Neural cell (in vitro differentiated cells): ENCODE results near the gene PUS7. TPM values are rescaled to one million over a fixed set of nuclear protein-coding genes. Genes with fewer than 3 reads are reported as not detected.

Source experiments
- H2AFZ ChIP-seq: fragments of 200-600, 300-800 bp; sonication (generic), shearing (Covaris generic); 2 replicates; pipeline ENCODE4 v1.6.0; 2014; ENCODE audit warnings: low read depth, mild to moderate bottlenecking, antibody characterized with exemption, low read length, moderate library complexity
- H3F3A ChIP-seq: fragments of 200-600 bp; shearing (Covaris generic); 2 replicates; pipeline ENCODE4 v1.6.1; 2016; ENCODE audit warnings: mild to moderate bottlenecking, moderate library complexity, mixed read lengths, antibody characterized with exemption, low read length; ENCODE audit not compliant: insufficient read depth, poor library complexity, severe bottlenecking
- H3K27ac ChIP-seq: fragments of 200-600, 300-800 bp; sonication (generic), shearing (Covaris generic); 2 replicates; pipeline ENCODE4 v1.5.1; 2014; ENCODE audit warnings: mild to moderate bottlenecking, low read length, moderate library complexity
- H3K27me3 ChIP-seq: fragments of 300-800, 200-600 bp; sonication (generic), shearing (Covaris generic); 2 replicates; pipeline ENCODE4 v1.6.0; 2014; ENCODE audit warnings: mild to moderate bottlenecking, low read depth, low read length, moderate library complexity; ENCODE audit not compliant: insufficient read depth
- H3K36me3 ChIP-seq: fragments of 300-800, 200-600 bp; sonication (generic), shearing (Covaris generic); 2 replicates; pipeline ENCODE4 v1.5.1; 2014; ENCODE audit warnings: mild to moderate bottlenecking, antibody characterized with exemption, low read length, moderate library complexity; ENCODE audit not compliant: insufficient read depth
- H3K4me2 ChIP-seq: fragments of 300-800, 200-600 bp; sonication (generic), shearing (Covaris generic); 2 replicates; pipeline ENCODE4 v1.6.0; 2014; ENCODE audit warnings: mild to moderate bottlenecking, low read length
- H3K4me3 ChIP-seq: fragments of 300-800, 200-600 bp; sonication (generic), shearing (Covaris generic); 2 replicates; pipeline ENCODE4 v1.5.1; 2014; ENCODE audit warnings: mild to moderate bottlenecking, low read length, moderate library complexity
- H3K79me2 ChIP-seq: fragments of 200-600 bp; shearing (Covaris generic); replicated peaks from 2 replicates; pipeline ENCODE4 v1.6.0; 2014; ENCODE audit warnings: mild to moderate bottlenecking, low read length, moderate library complexity; ENCODE audit not compliant: insufficient read depth
- H3K9ac ChIP-seq: fragments of 300-800, 200-600 bp; sonication (generic), shearing (Covaris generic); 2 replicates; pipeline ENCODE4 v1.6.1; 2016; ENCODE audit warnings: mild to moderate bottlenecking, low read length, mixed read lengths
- H3K9me2 ChIP-seq: fragments of 200-600 bp; shearing (Covaris generic); 2 replicates; pipeline ENCODE4 v1.6.1; 2016; ENCODE audit warnings: mild to moderate bottlenecking, low read length, mixed read lengths; ENCODE audit not compliant: insufficient read depth
- H3K9me3 ChIP-seq: fragments of 200-600, 300-800 bp; sonication (generic), shearing (Covaris generic); 2 replicates; pipeline ENCODE4 v1.6.1; 2016; ENCODE audit warnings: mild to moderate bottlenecking, mixed run types, low read length, moderate library complexity, mixed read lengths
- H4K20me1 ChIP-seq: fragments of 200-600 bp; shearing (Covaris generic); 2 replicates; pipeline ENCODE4 v1.6.1; 2016; ENCODE audit warnings: mild to moderate bottlenecking, mixed run types; ENCODE audit not compliant: insufficient read depth
- EZH2 ChIP-seq: fragments of 200-600, 300-800 bp; shearing (Covaris generic), sonication (generic); IDR thresholded peaks from 2 replicates; pipeline ENCODE4 v1.6.1; 2014; ENCODE audit warnings: antibody characterized with exemption, low read length, borderline replicate concordance, mild to moderate bottlenecking; ENCODE audit not compliant: insufficient read depth, poor library complexity, severe bottlenecking
- POLR2AphosphoS5 ChIP-seq: IDR thresholded peaks from 2 replicates; pipeline ENCODE4 v1.6.1; 2012
- RAD21 ChIP-seq: fragments of 450-650 bp; conservative IDR thresholded peaks from 2 replicates; pipeline ENCODE4 v1.6.1; 2014; ENCODE audit warnings: antibody characterized with exemption, mild to moderate bottlenecking, moderate library complexity
- SMC3 ChIP-seq: fragments of 450-650 bp; conservative IDR thresholded peaks from 2 replicates; pipeline ENCODE4 v1.6.1; 2014; ENCODE audit warnings: antibody characterized with exemption, mild to moderate bottlenecking, moderate library complexity; ENCODE audit not compliant: poor library complexity
- TAF1 ChIP-seq: IDR thresholded peaks from 2 replicates; pipeline ENCODE4 v1.6.1; 2012; ENCODE audit warnings: low read depth
- polyA plus RNA-seq: library from polyadenylated mRNA; depleted of rRNA; stranded (reverse); fragments of >200 nt; gene quantifications from 2 replicates; pipeline ENCODE4 v1.2.3, GENCODE V29; 2014
- TF ChIP-seq, protein P1 (sequence below): IDR thresholded peaks from 2 replicates; pipeline ENCODE4 v1.6.1; 2012; ENCODE audit warnings: borderline replicate concordance
- TF ChIP-seq, protein P2 (sequence below): fragments of 450-650 bp; IDR thresholded peaks from 2 replicates; pipeline ENCODE4 v1.5.1; 2014; ENCODE audit warnings: antibody characterized with exemption, mild to moderate bottlenecking, moderate library complexity; ENCODE audit not compliant: poor library complexity, severe bottlenecking

Gene PUS7
- polyA plus RNA-seq, 1 donor from 2014 or later: 7.5 TPM

DNA sequence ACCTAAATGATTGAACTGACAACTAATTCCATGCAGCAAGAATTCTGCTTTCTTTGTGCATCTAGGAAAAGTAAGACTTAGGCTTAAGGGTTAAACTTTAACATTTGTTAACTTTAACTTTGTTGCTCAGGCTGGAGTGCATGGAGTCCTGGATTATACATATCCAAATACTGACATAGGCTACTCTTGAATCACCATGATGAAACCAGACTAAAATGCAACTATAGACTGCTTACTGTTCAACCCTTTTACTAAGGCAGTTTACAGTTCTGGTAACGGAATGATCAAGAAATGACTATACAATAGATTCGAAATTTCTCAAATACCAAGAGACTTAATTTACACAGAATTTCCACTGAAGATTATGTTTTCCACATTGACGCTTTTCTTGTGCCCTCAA lies 52.0 kb downstream of the PUS7 start:
- Histone ChIP-seq H3K27me3 (no peaks in the 10 kb centered on the region), H2AFZ (no peak overlapping the region), H4K20me1 (no peaks in the 10 kb centered on the region), H3K9ac (no peak overlapping the region), H3K9me3 (no peaks in the 10 kb centered on the region), H3K79me2 (no peaks in the 10 kb centered on the region), H3K36me3 (no peaks in the 10 kb centered on the region), H3K4me2 (no peak overlapping the region), H3K9me2 (no peaks in the 10 kb centered on the region), H3F3A (no peaks in the 10 kb centered on the region), H3K4me3 (no peak overlapping the region), H3K27ac (no peak overlapping the region)
- TF ChIP-seq, protein P1, sequence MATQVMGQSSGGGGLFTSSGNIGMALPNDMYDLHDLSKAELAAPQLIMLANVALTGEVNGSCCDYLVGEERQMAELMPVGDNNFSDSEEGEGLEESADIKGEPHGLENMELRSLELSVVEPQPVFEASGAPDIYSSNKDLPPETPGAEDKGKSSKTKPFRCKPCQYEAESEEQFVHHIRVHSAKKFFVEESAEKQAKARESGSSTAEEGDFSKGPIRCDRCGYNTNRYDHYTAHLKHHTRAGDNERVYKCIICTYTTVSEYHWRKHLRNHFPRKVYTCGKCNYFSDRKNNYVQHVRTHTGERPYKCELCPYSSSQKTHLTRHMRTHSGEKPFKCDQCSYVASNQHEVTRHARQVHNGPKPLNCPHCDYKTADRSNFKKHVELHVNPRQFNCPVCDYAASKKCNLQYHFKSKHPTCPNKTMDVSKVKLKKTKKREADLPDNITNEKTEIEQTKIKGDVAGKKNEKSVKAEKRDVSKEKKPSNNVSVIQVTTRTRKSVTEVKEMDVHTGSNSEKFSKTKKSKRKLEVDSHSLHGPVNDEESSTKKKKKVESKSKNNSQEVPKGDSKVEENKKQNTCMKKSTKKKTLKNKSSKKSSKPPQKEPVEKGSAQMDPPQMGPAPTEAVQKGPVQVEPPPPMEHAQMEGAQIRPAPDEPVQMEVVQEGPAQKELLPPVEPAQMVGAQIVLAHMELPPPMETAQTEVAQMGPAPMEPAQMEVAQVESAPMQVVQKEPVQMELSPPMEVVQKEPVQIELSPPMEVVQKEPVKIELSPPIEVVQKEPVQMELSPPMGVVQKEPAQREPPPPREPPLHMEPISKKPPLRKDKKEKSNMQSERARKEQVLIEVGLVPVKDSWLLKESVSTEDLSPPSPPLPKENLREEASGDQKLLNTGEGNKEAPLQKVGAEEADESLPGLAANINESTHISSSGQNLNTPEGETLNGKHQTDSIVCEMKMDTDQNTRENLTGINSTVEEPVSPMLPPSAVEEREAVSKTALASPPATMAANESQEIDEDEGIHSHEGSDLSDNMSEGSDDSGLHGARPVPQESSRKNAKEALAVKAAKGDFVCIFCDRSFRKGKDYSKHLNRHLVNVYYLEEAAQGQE: no peak
- TF ChIP-seq TAF1 (no peak), POLR2AphosphoS5 (no peak)

DNA sequence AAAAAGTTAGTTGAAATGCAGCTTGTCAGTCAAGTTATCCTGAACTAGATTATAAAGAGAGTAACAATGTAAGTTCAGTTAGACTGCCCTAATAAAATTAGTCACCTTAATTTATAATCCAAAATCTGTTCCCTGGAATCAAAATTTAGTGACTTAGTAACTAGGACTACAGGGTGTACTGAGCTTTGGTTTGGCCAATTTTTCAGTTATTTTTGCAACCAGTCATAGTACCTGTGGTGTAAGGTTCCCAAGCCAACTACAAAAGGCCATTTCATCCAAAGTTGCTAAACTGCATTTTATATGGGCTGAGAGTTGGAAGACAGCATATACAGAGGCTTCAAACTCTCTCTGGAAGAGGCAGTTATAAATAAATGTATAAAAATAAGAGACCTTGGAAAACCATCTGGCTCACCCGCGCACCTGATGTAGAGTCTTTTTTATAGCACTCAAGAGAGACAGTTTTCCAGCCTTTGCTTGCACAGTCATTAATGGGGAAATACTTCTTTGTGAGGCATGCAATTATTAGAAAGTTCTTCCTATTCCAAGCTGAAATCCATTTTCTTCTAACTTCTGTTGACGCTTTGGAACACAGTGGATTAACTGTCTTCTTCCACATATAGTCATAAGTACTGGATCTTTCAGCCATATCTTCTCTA lies 59.2 kb downstream of the PUS7 start:
- Histone ChIP-seq H3K4me3 (no peak overlapping the region), H3K27me3 (no peaks in the 10 kb centered on the region), H4K20me1 (no peaks in the 10 kb centered on the region), H3K27ac (no peak overlapping the region), H3K79me2 (no peaks in the 10 kb centered on the region), H3K9ac (no peak overlapping the region), H3K9me3 (no peaks in the 10 kb centered on the region), H3K4me2 (no peak overlapping the region), H3F3A (no peaks in the 10 kb centered on the region), H2AFZ (no peak overlapping the region), H3K9me2 (no peaks in the 10 kb centered on the region), H3K36me3 (peaks cover 4% of the 10 kb centered on the region)
- TF ChIP-seq TAF1 (no peak), RAD21 (no peak), EZH2 (no peak), SMC3 (no peak), POLR2AphosphoS5 (no peak)
- TF ChIP-seq, protein P2, sequence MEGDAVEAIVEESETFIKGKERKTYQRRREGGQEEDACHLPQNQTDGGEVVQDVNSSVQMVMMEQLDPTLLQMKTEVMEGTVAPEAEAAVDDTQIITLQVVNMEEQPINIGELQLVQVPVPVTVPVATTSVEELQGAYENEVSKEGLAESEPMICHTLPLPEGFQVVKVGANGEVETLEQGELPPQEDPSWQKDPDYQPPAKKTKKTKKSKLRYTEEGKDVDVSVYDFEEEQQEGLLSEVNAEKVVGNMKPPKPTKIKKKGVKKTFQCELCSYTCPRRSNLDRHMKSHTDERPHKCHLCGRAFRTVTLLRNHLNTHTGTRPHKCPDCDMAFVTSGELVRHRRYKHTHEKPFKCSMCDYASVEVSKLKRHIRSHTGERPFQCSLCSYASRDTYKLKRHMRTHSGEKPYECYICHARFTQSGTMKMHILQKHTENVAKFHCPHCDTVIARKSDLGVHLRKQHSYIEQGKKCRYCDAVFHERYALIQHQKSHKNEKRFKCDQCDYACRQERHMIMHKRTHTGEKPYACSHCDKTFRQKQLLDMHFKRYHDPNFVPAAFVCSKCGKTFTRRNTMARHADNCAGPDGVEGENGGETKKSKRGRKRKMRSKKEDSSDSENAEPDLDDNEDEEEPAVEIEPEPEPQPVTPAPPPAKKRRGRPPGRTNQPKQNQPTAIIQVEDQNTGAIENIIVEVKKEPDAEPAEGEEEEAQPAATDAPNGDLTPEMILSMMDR: no peak
- TF ChIP-seq, protein P1: no peak
